ENCODE measurements around the gene ANKLE1.

ANKLE1 gene

DNA sequence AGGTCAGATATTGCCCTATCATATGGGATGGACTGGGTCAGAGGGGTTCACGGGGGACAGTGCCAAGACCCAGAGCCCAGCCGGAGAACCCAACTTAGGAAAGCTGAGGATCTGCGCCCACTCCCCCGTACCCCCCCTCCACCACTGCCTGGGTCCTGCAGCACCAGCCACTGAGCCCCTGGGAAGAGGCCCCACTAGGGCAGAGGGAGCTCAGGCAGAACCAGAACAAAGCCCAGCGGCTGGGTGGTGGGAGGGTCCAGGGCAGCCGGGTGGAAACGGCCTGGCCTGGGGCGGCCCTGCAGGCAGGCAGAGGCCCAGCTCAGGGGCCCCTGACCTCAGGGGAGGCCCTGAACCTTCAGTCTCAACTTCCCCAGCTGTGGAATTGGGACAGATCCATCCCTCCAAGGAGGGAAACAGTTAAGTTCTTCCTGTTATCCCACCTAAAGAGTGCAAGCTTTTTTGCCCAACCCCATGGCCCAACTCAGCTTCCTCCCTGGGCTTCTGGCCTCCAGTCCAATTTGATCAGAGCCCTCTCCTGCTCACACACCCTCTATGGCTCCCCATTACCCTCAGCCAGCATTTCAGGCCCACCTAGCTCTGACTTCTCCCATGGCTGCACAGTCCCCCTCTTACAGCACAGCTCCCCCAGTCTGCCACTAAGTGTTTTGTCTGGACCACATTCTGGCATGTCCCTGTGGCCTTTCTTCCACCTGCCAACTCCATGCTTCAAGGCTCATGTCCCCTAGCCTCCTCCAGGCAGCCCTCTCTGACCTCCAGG lies 39.1 kb upstream of the ANKLE1 start:
- Histone ChIP-seq H3K36me3 (ENCODE audit: control insufficient read depth, insufficient read depth, low read length) (peaks cover 13% of the 10 kb centered on the region), H3K4me1 (ENCODE audit: control insufficient read depth, insufficient read depth, low read length) (peaks cover 59% of the 10 kb centered on the region), H3K9ac (ENCODE audit: low read length) (peak overlapping the region; percentile 92), H3K9me3 (ENCODE audit: control insufficient read depth, low read length) (no peaks in the 10 kb centered on the region), H3K4me3 (ENCODE audit: low read length) (peak overlapping the region; percentile 97), H3K27me3 (ENCODE audit: control insufficient read depth, insufficient read depth, low read length) (no peaks in the 10 kb centered on the region)

DNA sequence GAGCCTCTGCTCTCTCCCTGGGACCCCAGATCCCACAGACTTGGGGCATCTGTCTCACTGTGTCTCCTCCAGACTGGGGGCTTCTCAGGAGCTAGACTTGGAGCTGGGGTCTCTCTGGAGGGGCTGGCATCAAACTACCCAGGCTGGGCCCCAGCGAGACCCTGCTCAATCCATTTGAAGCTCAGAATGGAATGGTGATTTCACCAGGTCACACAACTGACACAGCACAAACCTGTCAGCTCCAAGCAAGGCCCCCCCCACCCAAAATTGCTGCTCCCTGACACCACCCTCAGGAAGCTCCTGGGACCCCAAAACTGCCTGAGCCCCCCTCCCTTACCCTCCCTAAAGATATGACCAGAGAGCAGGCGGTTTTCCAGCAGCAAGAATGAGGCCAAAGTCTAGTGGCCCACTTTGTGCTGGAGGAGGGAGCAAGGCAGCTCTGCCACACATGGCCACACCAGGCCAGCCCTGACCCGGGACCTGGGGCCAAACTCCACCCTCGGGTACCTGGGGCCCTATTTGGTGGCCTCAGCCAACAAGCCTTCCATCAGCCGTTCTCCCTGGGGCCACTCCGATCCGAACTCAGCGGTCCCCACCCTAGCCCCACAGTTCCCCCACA lies 38.4 kb upstream of the ANKLE1 start:
- H3K9ac ChIP-seq (ENCODE audit: low read length): peak overlapping the region; percentile 92
- H3K36me3 ChIP-seq (ENCODE audit: control insufficient read depth, insufficient read depth, low read length): peaks cover 7% of the 10 kb centered on the region
- peaks cover 59% of the 10 kb centered on the region for H3K4me1 ChIP-seq (ENCODE audit: control insufficient read depth, insufficient read depth, low read length)
- H3K4me3 ChIP-seq (ENCODE audit: low read length): peak overlapping the region; percentile 97
- no peaks in the 10 kb centered on the region for H3K27me3 ChIP-seq (ENCODE audit: control insufficient read depth, insufficient read depth, low read length)
- H3K9me3 ChIP-seq (ENCODE audit: control insufficient read depth, low read length): no peaks in the 10 kb centered on the region

- peaks cover 62% of the 10 kb centered on the region for H3K4me1 ChIP-seq (ENCODE audit: control insufficient read depth, insufficient read depth, low read length)
- H3K9me3 ChIP-seq (ENCODE audit: control insufficient read depth, low read length): no peaks in the 10 kb centered on the region
Observed at GRCh38 chr19:17243830-17244617, 37.7 kb upstream of the ANKLE1 start.

GRCh38 chr19:17244618-17245534 lies 36.8 kb upstream of the ANKLE1 start:
- H3K4me1 ChIP-seq (ENCODE audit: control insufficient read depth, insufficient read depth, low read length): peaks cover 64% of the 10 kb centered on the region
- H3K36me3 ChIP-seq (ENCODE audit: control insufficient read depth, insufficient read depth, low read length): peaks cover 7% of the 10 kb centered on the region
- peak overlapping the region; percentile 92 for H3K9ac ChIP-seq (ENCODE audit: low read length)
- no peaks in the 10 kb centered on the region for H3K9me3 ChIP-seq (ENCODE audit: control insufficient read depth, low read length)
- no peaks in the 10 kb centered on the region for H3K27me3 ChIP-seq (ENCODE audit: control insufficient read depth, insufficient read depth, low read length)
- peak overlapping the region; percentile 97 for H3K4me3 ChIP-seq (ENCODE audit: low read length)

More at GRCh38 chr19:17243830-17244617, 37.7 kb upstream of the ANKLE1 start:
- peak overlapping the region; percentile 92 for H3K9ac ChIP-seq (ENCODE audit: low read length)
- peak overlapping the region; percentile 97 for H3K4me3 ChIP-seq (ENCODE audit: low read length)
- no peaks in the 10 kb centered on the region for H3K27me3 ChIP-seq (ENCODE audit: control insufficient read depth, insufficient read depth, low read length)
- H3K36me3 ChIP-seq (ENCODE audit: control insufficient read depth, insufficient read depth, low read length): peaks cover 7% of the 10 kb centered on the region

GRCh38 chr19:17245535-17245984 lies 36.1 kb upstream of the ANKLE1 start, which contains the start of gene NR2F6:
Gene NR2F6, minus strand, starts transcription at chr19:17245919. Its CDS starts 699 bp downstream, at chr19:17245220.
- Histone ChIP-seq H3K27me3 (ENCODE audit: control insufficient read depth, insufficient read depth, low read length) (no peaks in the 10 kb centered on the region), H3K36me3 (ENCODE audit: control insufficient read depth, insufficient read depth, low read length) (peaks cover 3% of the 10 kb centered on the region), H3K9ac (ENCODE audit: low read length) (peak within 1 kb of the TSS; percentile 92), H3K9me3 (ENCODE audit: control insufficient read depth, low read length) (no peaks in the 10 kb centered on the region), H3K4me3 (ENCODE audit: low read length) (peak within 1 kb of the TSS; percentile 97), H3K4me1 (ENCODE audit: control insufficient read depth, insufficient read depth, low read length) (peaks cover 59% of the 10 kb centered on the region)

- Histone ChIP-seq H3K9me3 (ENCODE audit: control insufficient read depth, low read length) (no peaks in the 10 kb centered on the region), H3K9ac (ENCODE audit: low read length) (peak overlapping the region; percentile 74), H3K36me3 (ENCODE audit: control insufficient read depth, insufficient read depth, low read length) (no peaks in the 10 kb centered on the region), H3K4me1 (ENCODE audit: control insufficient read depth, insufficient read depth, low read length) (peaks cover 49% of the 10 kb centered on the region), H3K27me3 (ENCODE audit: control insufficient read depth, insufficient read depth, low read length) (no peaks in the 10 kb centered on the region), H3K4me3 (ENCODE audit: low read length) (peak overlapping the region; percentile 31)
Observed at GRCh38 chr19:17246681-17247425, 34.8 kb upstream of the ANKLE1 start.

DNA sequence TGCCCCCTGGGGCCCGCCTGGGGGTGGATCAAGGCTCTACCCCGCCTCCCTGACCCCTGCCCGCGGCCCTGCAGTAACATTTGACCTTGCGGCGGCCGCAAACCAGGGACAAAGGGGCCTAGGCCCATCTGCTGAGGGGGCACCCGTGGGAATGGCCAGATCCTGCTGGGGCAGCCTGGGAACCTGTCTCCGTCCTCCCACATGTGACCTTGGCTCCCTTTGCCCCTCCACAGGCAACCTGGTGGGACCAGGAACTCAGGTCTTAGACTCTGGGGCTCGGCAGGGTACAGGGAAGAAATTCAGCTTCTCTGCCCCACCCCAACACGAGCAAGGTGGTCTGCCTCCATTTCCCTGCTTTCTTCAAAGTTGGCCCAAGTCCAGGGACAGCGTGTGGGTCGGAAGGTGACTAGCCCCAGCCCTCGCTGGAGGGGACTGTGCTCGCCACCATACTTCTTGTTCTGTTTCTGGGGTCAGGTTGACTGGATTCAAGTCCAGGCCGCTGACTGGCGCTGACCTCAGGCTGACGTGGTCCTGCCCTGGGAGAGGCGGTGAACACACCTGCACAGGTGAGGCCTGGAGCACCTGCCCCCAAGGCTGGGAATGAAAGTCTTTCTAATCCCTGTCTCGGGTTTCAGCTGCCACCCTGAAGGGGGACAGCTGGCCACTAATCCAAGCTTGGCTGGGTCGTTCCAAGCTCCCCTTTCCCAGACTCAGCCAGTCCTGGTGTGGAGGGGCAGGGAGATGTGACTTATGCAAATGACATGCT lies 33.5 kb upstream of the ANKLE1 start:
- peak overlapping the region; percentile 43 for H3K9ac ChIP-seq (ENCODE audit: low read length)
- H3K9me3 ChIP-seq (ENCODE audit: control insufficient read depth, low read length): no peaks in the 10 kb centered on the region
- H3K4me1 ChIP-seq (ENCODE audit: control insufficient read depth, insufficient read depth, low read length): peaks cover 38% of the 10 kb centered on the region
- H3K27me3 ChIP-seq (ENCODE audit: control insufficient read depth, insufficient read depth, low read length): no peaks in the 10 kb centered on the region
- no peaks in the 10 kb centered on the region for H3K36me3 ChIP-seq (ENCODE audit: control insufficient read depth, insufficient read depth, low read length)
- no peak overlapping the region for H3K4me3 ChIP-seq (ENCODE audit: low read length)

GRCh38 chr19:17249887-17250548 lies 31.7 kb upstream of the ANKLE1 start:
- Histone ChIP-seq H3K4me1 (ENCODE audit: control insufficient read depth, insufficient read depth, low read length) (peaks cover 40% of the 10 kb centered on the region), H3K4me3 (ENCODE audit: low read length) (no peak overlapping the region), H3K36me3 (ENCODE audit: control insufficient read depth, insufficient read depth, low read length) (no peaks in the 10 kb centered on the region), H3K9me3 (ENCODE audit: control insufficient read depth, low read length) (no peaks in the 10 kb centered on the region), H3K27me3 (ENCODE audit: control insufficient read depth, insufficient read depth, low read length) (no peaks in the 10 kb centered on the region), H3K9ac (ENCODE audit: low read length) (no peak overlapping the region)

DNA sequence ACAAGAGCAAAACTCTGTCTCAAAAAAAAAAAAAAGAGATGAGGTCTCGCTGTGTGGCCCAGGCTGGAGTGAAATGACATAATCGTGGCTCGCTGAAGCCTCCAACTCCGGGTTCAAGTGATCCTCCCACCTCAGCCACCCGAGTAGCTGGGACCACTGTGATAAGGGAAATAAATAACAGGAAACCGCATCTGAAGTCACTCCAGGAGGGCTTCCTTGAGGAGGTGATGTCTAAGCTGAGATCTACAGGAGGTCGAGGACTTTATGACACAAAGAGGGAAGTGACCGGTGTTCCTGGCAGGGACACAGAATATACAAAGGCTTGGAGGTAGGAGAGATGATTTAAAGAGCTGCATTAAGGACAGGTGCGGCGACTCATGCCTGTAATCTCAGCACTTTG lies 27.1 kb upstream of the ANKLE1 start:
- Histone ChIP-seq H3K27me3 (ENCODE audit: control insufficient read depth, insufficient read depth, low read length) (no peaks in the 10 kb centered on the region), H3K4me3 (ENCODE audit: low read length) (no peak overlapping the region), H3K36me3 (ENCODE audit: control insufficient read depth, insufficient read depth, low read length) (no peaks in the 10 kb centered on the region), H3K9ac (ENCODE audit: low read length) (no peak overlapping the region), H3K9me3 (ENCODE audit: control insufficient read depth, low read length) (no peaks in the 10 kb centered on the region), H3K4me1 (ENCODE audit: control insufficient read depth, insufficient read depth, low read length) (peaks cover 14% of the 10 kb centered on the region)

DNA sequence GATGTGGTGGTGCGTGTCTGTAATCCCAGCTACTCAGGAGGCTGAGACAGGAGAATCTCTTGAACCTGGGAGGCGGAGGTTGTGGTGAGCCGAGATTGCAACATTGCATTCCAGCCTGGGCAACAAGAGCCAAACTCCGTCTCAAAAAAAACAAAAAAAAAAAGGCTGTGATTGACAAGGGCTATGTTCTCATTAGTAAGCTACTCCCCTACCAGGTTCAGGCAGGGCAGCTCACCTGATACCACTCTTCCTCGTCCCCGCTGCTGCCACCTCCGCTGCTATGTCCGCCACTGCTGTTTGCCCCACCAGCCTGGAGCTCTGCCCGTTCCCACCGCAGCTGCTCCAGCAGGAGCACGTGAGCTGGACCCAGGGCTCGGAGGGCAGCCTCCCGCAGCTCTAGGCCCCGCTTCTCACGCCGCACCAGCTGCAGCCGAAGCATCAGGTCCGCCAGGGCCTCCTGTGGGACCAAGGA lies 26.5 kb upstream of the ANKLE1 start:
- Histone ChIP-seq H3K9me3 (ENCODE audit: control insufficient read depth, low read length) (no peaks in the 10 kb centered on the region), H3K4me3 (ENCODE audit: low read length) (no peak overlapping the region), H3K27me3 (ENCODE audit: control insufficient read depth, insufficient read depth, low read length) (no peaks in the 10 kb centered on the region), H3K4me1 (ENCODE audit: control insufficient read depth, insufficient read depth, low read length) (peaks cover 10% of the 10 kb centered on the region), H3K36me3 (ENCODE audit: control insufficient read depth, insufficient read depth, low read length) (no peaks in the 10 kb centered on the region), H3K9ac (ENCODE audit: low read length) (no peak overlapping the region)
